ENCODE data around the gene RPL15. TPM values are rescaled to one million over a fixed set of nuclear protein-coding genes. Genes with fewer than 3 reads are reported as not detected.

The RPL15 gene
- total and polyA plus RNA-seq, 2 donors (not counting 1 experiment from before 2014, with no cell fraction given), result 1,860 to 3,720 TPM

DNA sequence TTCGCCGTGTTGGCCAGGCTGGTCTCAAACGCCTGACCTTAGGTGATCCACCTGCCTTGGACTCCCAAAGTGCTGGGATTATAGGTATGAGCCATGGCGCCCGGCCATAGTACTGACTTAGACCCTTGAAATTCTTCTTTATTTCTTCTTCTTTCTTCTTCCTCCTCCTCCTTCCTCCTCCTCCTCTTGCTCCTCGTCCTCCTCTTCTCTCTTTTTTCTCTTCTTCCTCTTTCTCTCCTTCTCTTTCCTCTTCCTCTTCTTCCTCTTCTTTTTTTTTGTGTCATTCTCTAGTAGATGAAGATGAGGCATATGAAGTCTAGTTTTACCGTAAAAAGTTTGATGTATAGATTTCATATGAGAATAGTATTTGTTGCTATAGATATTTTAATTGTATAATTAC is 9.3 kb downstream of the RPL15 start:
- no peak overlapping the region for H2AFZ ChIP-seq (ENCODE audit: low read length)
- no peak overlapping the region for H3K9ac ChIP-seq (ENCODE audit: insufficient read depth, low read length)
- H3K9me3 ChIP-seq (ENCODE audit: control insufficient read depth, insufficient read depth, low read depth, low read length), result no peaks in the 10 kb centered on the region
- H4K20me1 ChIP-seq (ENCODE audit: control insufficient read depth, extremely low read depth, insufficient read depth, low read length), result no peaks in the 10 kb centered on the region
- H3K27ac ChIP-seq (ENCODE audit: insufficient read depth, low read length), result no peak overlapping the region
- H3K4me2 ChIP-seq (ENCODE audit: extremely low read depth, insufficient read depth, low read length), result no peak overlapping the region
- no peak overlapping the region for H3K4me3 ChIP-seq (replicated peaks in 1 of 4; ENCODE audit: control extremely low read depth in 1 of 4, insufficient read depth in 1 of 4, low read depth in 3 of 4, low read length in 4 of 4)
- H3K27me3 ChIP-seq (ENCODE audit: control insufficient read depth, insufficient read depth, low read length), result no peaks in the 10 kb centered on the region
- no peaks in the 10 kb centered on the region for H3K79me2 ChIP-seq (ENCODE audit: control insufficient read depth, insufficient read depth, low read length)
- no peak for DNase-seq (ENCODE audit: low read depth in 2 of 2)
- H3K4me1 ChIP-seq (ENCODE audit: control insufficient read depth, extremely low read depth, insufficient read depth, low read length), result no peaks in the 10 kb centered on the region
- H3K36me3 ChIP-seq (ENCODE audit: control insufficient read depth, insufficient read depth, low read length), result no peaks in the 10 kb centered on the region
- no peak for TF ChIP-seq EZH2 (IDR thresholded peaks at IDR 0.05; ENCODE audit: low read length, missing control alignments)
- TF ChIP-seq, protein P1, sequence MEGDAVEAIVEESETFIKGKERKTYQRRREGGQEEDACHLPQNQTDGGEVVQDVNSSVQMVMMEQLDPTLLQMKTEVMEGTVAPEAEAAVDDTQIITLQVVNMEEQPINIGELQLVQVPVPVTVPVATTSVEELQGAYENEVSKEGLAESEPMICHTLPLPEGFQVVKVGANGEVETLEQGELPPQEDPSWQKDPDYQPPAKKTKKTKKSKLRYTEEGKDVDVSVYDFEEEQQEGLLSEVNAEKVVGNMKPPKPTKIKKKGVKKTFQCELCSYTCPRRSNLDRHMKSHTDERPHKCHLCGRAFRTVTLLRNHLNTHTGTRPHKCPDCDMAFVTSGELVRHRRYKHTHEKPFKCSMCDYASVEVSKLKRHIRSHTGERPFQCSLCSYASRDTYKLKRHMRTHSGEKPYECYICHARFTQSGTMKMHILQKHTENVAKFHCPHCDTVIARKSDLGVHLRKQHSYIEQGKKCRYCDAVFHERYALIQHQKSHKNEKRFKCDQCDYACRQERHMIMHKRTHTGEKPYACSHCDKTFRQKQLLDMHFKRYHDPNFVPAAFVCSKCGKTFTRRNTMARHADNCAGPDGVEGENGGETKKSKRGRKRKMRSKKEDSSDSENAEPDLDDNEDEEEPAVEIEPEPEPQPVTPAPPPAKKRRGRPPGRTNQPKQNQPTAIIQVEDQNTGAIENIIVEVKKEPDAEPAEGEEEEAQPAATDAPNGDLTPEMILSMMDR (conservative IDR thresholded peaks at IDR 0.05 in 1 of 2, IDR thresholded peaks at IDR 0.05 in 1 of 2; ENCODE audit: low read depth in 1 of 2, low read length in 2 of 2), result no peak

DNA sequence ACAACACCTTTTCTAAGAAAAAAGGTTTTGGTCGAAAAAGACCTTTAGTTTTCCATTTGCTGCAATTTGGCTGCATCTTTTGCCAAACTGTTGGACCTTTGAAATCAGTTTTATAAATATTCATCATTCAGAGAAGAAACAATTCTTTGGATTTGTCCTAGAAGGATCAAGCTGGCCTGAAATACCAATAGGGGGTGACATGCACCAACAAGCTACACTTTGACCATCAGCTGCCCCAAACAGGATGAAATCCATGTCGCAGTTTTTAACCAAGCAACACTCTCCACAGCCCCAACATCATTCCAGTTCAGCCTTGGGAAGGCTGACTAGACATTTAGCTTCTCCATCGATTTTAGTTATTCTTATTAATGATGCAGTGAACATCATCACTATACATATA is 9.8 kb downstream of the RPL15 start:
- TF ChIP-seq EZH2 (IDR thresholded peaks at IDR 0.05; ENCODE audit: low read length, missing control alignments), result no peak
- TF ChIP-seq, protein P1 (conservative IDR thresholded peaks at IDR 0.05 in 1 of 2, IDR thresholded peaks at IDR 0.05 in 1 of 2; ENCODE audit: low read depth in 1 of 2, low read length in 2 of 2), result peak in 1 of 2 donors; percentile 13
- Histone ChIP-seq H3K27me3 (ENCODE audit: control insufficient read depth, insufficient read depth, low read length) (no peaks in the 10 kb centered on the region), H2AFZ (ENCODE audit: low read length) (no peak overlapping the region), H3K9ac (ENCODE audit: insufficient read depth, low read length) (no peak overlapping the region), H3K79me2 (ENCODE audit: control insufficient read depth, insufficient read depth, low read length) (no peaks in the 10 kb centered on the region), H3K36me3 (ENCODE audit: control insufficient read depth, insufficient read depth, low read length) (no peaks in the 10 kb centered on the region), H3K4me3 (replicated peaks in 1 of 4; ENCODE audit: control extremely low read depth in 1 of 4, insufficient read depth in 1 of 4, low read depth in 3 of 4, low read length in 4 of 4) (no peak overlapping the region), H3K4me2 (ENCODE audit: extremely low read depth, insufficient read depth, low read length) (no peak overlapping the region), H4K20me1 (ENCODE audit: control insufficient read depth, extremely low read depth, insufficient read depth, low read length) (no peaks in the 10 kb centered on the region), H3K27ac (ENCODE audit: insufficient read depth, low read length) (no peak overlapping the region), H3K4me1 (ENCODE audit: control insufficient read depth, extremely low read depth, insufficient read depth, low read length) (no peaks in the 10 kb centered on the region), H3K9me3 (ENCODE audit: control insufficient read depth, insufficient read depth, low read depth, low read length) (no peaks in the 10 kb centered on the region)
- DNase-seq (ENCODE audit: low read depth in 2 of 2), result no peak

DNA sequence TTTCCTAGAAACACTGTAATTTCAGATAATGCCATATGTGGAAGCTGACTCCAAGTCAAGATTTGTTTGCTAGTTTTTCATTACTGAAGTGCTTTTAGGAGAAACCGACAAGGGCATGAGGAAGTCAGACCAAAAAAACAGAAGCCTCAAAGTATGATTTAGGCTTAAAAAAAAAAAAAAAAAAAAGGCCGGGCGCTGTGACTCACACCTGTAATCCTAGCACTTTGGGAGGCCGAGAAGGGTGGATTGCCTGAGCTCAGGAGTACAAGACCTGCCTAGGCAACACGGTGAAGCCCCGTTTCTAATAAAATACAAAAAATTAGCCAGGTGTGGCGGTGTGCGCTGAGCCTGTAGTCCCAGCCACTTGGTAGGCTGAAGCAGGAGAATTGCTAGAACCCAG is 11.6 kb downstream of the RPL15 start:
- Histone ChIP-seq H4K20me1 (ENCODE audit: control insufficient read depth, extremely low read depth, insufficient read depth, low read length) (no peaks in the 10 kb centered on the region), H3K79me2 (ENCODE audit: control insufficient read depth, insufficient read depth, low read length) (no peaks in the 10 kb centered on the region), H2AFZ (ENCODE audit: low read length) (no peak overlapping the region), H3K27me3 (ENCODE audit: control insufficient read depth, insufficient read depth, low read length) (no peaks in the 10 kb centered on the region), H3K4me1 (ENCODE audit: control insufficient read depth, extremely low read depth, insufficient read depth, low read length) (no peaks in the 10 kb centered on the region), H3K9ac (ENCODE audit: insufficient read depth, low read length) (no peak overlapping the region), H3K36me3 (ENCODE audit: control insufficient read depth, insufficient read depth, low read length) (no peaks in the 10 kb centered on the region), H3K4me3 (replicated peaks in 1 of 4; ENCODE audit: control extremely low read depth in 1 of 4, insufficient read depth in 1 of 4, low read depth in 3 of 4, low read length in 4 of 4) (no peak overlapping the region), H3K27ac (ENCODE audit: insufficient read depth, low read length) (no peak overlapping the region), H3K4me2 (ENCODE audit: extremely low read depth, insufficient read depth, low read length) (no peak overlapping the region), H3K9me3 (ENCODE audit: control insufficient read depth, insufficient read depth, low read depth, low read length) (no peaks in the 10 kb centered on the region)
- DNase-seq (ENCODE audit: low read depth in 2 of 2), result no peak
- TF ChIP-seq EZH2 (IDR thresholded peaks at IDR 0.05; ENCODE audit: low read length, missing control alignments), result no peak
- TF ChIP-seq, protein P1 (conservative IDR thresholded peaks at IDR 0.05 in 1 of 2, IDR thresholded peaks at IDR 0.05 in 1 of 2; ENCODE audit: low read depth in 1 of 2, low read length in 2 of 2), result no peak
